HG02588 (cell line): ENCODE results near the gene SSR4.

ENCODE experiments used
- ATAC-seq: cut with Tn5 transposase; IDR thresholded peaks from one replicate; pipeline ENCODE4 v1.9.1; 2021; ENCODE audit warnings: mild to moderate bottlenecking, moderate library complexity; ENCODE audit not compliant: unreplicated experiment

SSR4 gene

DNA sequence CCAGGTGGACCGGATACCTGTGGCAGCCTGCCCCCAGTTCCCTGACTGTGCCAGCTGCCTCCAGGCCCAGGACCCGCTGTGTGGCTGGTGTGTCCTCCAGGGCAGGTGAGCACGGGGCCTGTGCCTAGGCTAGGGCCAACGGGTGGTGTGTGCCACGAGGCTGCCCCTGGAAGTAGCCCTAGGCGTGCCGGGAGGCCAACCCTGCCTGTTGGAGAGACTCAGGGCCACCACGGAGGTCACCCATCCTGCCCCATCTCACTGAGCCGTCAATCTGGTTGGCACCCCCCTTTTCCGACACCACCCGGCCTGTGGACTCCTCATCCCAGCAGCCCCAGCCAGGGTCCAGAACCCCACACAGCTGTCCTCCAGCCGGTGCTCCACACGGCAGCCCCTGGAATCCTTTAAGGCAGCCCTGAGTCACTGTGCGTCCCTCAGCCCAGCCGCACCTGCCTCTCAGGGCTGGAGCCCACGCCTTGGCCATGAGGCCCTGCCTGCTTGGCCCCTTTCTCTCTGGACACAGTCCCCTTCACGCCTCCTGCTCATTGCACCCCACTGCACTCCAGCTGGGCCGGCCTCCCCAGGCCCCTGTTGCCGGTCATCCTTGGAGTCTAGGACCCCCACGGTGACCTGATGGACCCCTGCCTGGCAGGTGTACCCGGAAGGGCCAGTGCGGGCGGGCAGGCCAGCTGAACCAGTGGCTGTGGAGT, 25.2 kb upstream of the SSR4 start:
- ATAC-seq: no peak

DNA sequence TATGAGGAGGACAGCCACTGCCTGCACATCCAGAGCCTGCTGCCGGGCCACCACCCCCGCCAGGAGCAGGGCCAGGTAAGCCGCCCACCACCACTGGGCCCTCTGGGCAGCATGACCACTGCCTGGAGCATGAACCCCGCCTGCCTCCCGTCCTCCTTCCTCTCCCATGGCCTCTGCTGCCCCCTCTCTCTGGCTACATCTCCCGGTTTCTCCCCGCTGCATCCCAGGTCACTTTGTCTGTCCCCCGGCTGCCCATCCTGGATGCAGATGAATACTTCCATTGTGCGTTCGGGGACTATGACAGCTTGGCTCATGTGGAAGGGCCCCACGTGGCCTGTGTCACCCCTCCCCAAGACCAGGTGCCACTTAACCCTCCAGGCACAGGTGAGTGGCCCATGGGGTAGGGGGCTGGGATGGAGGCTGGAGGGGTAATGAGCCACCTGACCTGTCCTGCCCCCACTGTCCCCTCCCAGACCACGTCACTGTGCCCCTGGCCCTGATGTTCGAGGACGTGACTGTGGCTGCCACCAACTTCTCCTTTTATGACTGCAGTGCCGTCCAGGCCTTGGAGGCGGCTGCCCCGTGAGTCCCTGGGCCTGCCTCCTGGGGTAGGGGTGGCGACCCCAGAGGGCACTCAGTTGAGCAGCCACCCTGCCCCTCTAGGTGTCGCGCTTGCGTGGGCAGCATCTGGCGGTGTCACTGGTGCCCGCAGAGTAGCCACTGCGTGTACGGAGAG, 24.4 kb upstream of the SSR4 start:
- ATAC-seq: no peak

DNA sequence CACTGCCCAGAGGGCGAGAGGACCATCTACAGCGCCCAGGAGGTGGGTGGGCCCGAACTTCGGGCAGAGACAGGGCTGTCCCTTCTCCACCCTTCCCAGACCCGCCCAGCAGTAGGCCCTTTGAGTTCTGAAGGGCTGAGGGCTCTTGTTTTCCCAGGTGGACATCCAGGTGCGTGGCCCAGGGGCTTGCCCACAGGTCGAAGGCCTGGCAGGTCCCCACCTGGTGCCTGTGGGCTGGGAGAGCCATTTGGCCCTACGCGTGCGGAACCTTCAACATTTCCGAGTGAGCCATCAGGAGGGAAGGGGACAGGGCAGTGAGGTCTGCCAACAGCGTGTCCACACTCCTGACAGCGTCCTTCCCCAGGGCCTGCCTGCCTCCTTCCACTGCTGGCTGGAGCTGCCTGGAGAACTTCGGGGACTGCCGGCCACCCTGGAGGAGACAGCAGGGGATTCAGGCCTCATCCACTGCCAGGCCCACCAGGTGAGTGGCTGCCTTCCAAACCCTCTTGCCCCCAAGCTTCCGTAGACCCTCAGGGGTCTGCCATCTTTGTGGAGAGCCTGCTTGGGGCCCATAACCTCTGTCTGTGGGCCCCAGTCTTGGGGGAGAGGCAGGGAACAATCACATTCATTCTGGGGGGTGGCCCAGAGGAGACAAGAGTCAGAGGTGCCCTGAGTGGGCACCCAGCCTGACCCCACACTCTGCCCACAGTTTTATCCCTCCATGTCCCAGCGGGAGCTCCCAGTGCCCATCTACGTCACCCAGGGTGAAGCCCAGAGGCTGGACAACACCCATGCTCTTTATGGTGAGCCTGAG, 23.7 kb upstream of the SSR4 start:
- ATAC-seq: no peak

DNA sequence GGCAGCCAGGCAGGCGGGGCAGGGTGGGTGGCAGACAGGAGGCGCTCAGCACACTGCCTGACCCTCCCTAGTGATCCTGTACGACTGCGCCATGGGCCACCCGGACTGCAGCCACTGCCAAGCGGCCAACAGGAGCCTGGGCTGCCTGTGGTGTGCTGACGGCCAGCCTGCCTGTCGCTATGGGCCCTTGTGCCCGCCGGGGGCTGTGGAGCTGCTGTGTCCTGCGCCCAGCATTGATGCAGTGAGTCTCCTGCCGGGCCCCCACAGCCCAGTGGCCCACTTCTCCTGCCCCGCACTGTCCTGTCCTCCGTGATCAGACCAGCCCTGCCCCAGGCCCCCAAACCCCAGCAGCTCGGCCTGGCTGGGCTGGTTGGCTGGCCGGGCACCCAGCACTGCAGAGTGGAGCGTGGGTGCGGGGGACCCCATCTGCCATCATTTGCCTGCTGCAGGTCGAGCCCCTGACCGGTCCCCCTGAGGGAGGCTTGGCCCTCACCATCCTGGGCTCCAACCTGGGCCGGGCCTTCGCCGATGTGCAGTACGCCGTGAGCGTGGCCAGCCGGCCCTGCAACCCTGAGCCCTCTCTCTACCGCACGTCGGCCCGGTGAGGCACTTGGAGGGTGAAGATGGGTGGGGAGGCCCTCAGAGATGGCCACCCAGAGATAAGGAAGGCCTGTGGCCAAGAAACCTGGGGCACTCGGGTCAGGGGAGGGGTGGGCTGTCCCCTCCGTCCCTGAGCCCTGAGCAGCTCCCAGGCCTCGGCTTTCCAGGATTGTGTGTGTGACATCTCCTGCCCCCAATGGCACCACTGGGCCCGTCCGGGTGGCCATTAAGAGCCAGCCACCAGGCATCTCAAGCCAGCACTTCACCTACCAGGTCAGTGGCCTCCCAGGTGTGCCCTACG, 22.8 kb upstream of the SSR4 start:
- no peak for ATAC-seq

DNA sequence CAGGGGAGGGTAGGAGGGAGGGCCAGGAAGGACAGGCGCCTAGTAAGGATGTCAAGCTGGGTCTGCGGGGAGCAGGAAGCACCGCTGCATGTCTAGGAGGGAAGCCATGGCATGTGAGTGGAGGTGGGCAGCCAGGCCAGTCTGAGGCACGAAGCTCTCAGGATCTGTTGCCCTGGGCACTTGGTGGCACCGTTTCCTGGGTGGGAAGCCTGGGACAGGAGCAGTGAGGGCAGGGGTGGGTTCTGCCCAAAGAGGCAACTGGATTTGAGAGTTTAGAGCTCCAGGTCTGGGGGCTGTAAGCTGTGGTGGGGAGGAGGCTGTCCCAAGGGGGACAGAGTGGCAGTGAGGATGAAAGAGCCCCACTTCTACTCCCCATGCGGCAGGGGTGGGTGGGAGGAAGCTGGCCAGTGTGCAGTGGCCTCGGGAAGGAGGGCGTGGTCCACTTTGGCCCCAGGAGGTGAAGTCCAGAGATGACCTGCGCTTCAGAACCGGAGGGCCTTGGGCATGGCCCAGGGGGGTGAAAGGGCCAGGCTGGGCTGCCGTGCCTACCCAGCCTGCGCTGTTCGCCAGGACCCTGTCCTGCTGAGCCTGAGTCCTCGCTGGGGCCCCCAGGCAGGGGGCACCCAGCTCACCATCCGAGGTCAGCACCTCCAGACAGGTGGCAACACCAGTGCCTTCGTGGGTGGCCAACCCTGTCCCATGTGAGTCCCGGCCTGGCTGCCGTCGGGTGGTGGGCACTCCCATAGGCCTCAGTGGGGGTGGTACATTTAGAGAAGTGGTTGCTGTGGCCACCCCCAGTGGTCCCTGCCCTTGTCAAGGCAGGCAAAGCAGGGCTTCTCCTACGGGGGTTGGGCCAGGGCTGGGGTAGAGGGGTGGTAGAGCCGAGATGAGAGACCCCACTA, 21.9 kb upstream of the SSR4 start:
- ATAC-seq: no peak

DNA sequence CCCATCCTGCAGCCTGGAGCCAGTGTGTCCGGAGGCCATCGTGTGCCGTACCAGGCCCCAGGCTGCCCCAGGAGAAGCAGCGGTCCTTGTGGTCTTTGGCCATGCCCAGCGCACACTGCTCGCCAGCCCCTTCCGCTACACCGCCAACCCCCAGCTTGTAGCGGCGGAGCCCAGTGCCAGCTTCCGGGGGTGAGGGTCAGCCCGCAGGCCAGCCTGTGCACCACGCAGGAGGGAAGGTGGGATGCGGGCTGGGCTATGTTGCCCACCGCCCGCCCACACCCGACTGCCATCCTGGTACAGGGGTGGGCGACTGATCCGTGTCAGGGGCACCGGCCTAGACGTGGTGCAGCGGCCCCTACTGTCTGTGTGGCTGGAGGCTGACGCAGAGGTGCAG, 21.3 kb upstream of the SSR4 start:
- no peak for ATAC-seq

DNA sequence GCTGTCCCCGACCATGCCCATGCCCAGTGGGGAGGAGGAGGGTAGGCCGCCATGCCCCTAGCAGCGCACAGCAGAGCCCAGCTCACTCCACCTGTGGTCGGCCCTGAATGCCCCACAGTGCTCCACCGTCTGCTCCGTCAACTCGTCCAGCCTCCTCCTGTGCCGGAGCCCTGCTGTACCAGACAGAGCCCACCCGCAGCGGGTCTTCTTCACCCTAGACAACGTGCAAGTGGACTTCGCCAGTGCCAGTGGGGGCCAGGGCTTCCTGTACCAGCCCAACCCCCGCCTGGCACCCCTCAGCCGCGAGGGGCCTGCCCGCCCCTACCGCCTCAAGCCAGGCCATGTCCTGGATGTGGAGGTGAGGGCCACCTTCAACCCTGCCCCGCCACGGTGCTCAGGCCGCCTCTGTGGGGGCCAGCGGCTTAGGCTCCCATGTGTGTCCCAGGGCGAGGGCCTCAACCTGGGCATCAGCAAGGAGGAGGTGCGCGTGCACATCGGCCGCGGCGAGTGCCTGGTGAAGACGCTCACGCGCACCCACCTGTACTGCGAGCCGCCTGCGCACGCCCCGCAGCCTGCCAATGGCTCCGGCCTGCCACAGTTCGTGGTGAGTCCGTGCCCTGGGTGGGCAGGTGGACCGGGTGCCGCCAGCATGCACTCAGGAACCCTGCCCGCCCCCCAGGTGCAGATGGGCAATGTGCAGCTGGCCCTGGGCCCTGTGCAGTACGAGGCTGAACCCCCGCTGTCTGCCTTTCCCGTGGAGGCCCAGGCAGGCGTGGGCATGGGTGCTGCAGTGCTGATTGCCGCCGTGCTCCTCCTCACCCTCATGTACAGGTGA, 20.5 kb upstream of the SSR4 start:
- no peak for ATAC-seq

DNA sequence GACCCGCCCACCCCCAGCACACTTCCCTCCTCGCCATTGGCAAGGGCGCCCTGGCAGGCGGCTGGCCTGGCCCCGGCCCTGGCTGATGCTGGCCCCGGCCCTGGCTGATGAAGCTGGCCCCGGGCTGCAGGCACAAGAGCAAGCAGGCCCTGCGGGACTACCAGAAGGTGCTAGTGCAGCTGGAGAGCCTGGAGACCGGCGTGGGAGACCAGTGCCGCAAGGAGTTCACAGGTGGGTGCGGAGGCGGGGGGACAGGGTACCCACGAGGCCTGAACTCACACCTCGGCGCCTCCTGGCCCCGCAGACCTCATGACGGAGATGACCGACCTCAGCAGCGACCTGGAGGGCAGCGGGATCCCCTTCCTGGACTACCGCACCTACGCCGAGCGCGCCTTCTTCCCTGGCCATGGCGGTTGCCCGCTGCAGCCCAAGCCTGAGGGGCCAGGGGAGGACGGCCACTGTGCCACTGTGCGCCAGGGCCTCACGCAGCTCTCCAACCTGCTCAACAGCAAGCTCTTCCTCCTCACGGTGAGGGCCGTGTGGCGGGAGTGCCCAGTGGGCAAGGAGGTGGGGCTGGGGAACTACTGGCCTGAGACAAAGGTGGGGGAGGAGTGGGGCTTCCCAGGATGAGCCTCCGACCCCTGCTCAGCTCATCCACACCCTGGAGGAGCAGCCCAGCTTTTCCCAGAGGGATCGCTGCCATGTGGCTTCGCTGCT, 19.7 kb upstream of the SSR4 start:
- no peak for ATAC-seq

DNA sequence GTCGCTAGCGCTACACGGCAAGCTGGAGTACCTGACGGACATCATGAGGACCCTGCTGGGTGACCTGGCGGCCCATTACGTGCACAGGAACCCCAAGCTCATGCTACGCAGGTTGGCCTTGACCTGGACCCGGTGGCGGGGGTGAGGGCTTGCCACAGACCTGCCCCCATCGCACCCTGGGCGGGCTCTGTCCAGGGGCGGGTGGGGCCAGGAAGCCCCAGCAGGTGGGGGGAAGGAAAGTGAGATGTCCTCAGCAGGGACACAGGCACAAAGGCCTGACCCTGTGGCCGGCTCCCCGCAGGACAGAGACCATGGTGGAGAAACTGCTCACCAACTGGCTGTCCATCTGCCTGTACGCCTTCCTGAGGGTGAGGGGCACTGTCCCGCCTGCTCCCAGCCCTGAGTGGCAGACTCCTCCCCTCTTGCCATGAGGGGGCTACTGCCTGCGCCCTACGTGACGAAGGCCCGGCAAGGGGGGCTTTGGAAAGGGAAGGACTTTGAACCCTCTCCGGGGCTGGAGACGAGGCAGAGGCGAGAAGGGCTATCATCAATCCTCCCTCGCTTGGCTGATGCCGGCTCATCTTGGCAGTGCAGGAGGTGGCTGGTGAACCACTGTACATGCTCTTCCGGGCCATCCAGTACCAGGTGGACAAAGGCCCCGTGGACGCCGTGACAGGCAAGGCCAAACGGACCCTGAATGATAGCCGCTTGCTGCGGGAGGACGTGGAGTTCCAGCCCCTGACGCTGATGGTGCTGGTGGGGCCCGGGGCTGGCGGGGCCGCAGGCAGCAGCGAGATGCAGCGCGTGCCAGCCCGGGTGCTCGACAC, 19.0 kb upstream of the SSR4 start:
- no peak for ATAC-seq

DNA sequence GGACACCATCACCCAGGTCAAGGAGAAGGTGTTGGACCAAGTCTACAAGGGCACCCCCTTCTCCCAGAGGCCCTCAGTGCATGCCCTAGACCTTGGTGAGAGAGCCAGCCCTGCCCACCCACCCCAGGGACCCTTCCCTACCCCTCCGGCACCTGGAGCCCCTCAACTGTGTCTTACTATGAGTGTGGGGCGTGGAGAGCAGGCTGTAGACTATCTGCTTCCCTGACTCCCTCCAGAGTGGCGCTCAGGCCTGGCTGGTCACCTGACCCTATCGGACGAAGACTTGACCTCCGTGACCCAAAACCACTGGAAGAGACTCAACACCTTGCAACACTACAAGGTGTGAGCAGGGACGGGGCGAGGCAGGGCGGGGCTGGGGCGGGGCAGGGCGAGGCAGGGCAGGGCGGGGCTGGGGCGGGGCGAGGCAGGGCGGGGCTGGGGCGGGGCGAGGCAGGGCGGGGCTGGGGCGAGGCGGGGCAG, 18.3 kb upstream of the SSR4 start:
- no peak for ATAC-seq

DNA sequence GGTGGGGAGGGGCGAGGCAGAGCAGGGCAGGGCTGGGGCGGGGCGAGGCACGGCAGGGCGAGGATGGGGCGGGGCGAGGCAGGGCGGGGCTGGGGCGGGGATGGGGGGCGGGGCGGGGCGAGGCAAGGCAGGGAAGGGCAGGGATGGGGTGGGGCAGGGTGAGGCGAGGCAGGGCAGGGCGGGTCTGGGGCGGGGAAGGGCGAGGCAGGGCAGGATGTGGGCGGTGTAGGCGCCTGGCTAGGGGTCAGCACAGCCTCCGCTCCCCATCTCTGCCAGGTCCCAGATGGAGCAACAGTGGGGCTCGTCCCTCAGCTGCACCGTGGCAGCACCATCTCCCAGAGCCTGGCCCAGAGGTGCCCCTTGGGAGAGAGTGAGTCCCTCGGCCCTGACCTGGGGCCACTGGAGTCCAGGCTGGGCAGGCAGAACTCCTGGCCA, 17.8 kb upstream of the SSR4 start:
- ATAC-seq: no peak

DNA sequence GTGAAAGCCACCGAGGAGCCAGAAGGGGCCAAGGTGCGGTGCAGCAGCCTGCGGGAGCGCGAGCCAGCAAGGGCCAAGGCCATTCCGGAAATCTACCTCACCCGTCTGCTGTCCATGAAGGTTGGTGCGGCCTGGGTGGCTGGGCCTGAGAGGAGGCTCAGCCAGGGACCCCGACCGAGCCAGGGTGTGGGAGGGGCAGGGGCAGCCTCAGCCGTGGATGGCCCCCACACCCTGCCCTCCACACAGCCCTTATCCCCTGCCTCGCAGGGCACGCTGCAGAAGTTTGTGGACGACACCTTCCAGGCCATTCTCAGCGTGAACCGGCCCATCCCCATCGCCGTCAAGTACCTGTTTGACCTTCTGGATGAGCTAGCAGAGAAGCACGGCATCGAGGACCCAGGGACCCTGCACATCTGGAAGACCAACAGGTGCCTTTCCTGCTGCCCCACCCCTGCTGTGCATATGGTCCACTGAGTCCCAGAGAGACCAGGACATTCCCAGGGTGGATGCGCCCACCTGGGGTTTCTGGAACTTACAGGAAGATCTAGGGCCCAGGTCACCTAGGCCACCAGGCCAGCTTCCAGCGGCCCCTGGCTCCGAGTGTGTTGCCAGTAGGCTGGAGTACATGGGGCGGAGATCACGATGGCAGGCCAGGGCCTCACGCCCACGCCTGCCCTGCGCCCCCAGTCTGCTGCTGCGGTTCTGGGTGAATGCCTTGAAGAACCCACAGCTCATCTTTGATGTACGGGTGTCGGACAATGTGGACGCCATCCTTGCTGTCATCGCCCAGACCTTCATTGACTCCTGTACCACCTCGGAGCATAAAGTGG, 17.0 kb upstream of the SSR4 start:
- ATAC-seq: no peak

DNA sequence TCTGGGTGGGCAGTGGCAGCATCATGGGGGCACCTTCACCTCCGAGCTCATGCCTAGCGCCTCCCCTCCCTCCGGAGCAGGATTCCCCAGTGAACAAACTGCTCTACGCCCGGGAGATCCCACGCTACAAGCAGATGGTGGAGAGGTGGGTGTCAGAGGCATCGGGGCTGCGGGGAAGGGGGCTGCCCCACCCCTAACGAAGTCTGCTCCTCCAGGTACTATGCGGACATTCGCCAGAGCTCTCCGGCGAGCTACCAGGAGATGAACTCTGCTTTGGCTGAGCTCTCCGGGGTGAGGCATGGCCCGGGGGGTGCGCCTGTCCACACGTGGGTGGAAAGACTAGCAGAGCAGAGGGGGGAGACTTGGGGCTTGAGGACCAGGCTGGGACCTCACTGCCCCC, 16.3 kb upstream of the SSR4 start:
- no peak for ATAC-seq

DNA sequence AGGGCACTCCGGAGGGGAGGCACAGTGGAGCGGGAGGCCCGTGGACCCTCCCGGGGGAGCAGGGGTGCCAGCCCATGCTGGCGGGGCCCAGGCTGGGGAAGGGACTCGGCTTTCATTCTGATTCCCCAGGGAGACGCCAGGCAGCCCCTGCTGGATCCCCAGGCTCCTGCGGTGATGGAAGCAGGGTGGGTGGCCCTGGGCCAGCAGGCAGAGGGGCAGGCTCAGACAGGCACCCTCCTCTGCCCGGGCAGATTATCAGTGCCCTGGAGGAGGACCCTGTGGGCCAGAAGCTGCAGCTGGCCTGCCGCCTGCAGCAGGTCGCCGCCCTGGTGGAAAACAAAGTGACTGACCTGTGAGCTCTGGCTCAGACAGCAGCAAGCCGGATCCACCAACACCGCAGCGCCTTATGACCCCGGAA, 15.8 kb upstream of the SSR4 start:
- no peak for ATAC-seq

DNA sequence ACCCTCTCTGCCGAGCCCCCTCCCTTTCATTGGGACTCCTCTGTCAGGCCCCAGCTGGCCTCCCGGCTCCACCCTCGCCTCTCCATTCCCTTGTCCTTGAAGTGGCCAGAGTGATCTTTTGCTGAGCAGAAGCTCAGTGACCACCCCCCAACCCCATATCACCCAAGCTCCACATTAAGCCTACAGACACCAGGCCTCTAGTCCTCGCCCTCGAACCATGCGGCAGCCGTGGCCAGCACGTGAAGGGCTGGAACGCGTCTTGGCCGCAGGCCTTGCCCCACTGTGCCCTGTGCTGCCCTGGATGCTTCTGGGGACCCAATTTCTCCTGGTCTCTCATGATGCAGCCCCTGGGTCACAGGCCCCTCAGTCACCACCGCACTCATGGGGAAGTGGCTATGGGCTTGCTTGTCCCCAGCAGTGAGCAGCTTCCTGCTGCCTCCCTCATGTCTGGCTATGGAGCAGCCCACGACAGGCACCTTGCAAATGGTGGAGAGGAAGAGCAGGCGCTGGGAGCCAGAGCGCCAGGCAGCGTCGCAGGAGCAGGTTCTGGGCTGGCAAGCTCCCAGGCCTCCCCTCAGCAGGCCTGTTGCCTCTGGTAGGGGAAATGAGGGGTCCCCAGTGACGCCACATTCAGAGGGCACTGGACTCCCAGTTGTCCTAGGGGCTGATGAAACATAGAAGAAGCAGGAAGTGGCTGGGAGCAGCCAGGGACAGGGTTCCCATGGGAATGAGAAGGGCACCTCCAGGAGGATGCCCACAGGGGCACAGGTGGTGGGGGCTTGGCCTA, 14.4 kb upstream of the SSR4 start:
- no peak for ATAC-seq
